ENCODE data around the gene TRIP10.
"Not testable (repeated sequence)": the region's sequence is repeated elsewhere in the genome, so short reads cannot be mapped to it uniquely, and the experiment has no call there.

TRIP10 gene

DNA sequence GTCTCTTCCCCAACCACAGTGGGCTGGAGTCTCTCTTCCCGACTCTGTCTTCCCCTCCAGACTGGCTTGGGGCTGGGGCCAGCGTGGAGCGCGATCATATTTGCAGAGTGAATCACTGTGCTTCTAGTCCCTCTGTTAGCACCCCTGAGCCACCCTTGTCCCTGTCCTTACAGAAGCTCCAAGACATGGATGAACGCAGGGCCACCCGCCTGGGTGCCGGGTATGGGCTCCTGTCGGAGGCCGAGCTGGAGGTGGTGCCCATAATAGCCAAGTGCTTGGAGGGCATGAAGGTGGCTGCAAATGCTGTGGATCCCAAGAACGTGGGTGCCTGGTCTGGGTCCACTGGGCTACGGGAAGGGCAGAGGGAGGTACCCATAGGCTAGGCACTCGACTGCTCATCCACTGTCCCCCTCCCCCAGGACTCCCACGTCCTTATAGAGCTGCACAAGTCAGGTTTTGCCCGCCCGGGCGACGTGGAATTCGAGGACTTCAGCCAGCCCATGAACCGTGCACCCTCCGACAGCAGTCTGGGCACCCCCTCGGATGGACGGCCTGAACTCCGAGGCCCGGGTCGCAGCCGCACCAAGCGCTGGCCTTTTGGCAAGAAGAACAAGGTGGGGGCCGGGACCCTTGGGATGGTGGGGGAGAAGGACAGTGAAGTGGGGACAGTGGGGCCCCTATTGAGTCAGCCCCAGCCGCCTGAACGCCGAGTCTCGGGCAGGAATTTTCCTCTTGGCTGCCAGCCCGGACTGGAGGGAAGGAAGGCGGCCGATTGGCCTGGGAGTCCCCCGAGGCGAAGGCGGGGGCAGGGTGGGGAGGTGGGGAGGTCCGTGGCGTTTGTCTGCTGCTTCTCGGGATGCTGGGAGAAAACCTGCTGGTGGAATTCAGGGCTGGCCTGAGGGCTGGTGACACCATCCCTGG, 5.2 kb downstream of the TRIP10 start:
- no peaks in the 10 kb centered on the region for H3K9me3 ChIP-seq (ENCODE audit: control insufficient read depth, low read length)
- peak overlapping the region; percentile 72 for H3K27ac ChIP-seq (ENCODE audit: low read depth, low read length, severe bottlenecking)
- no peak overlapping the region for H3K4me3 ChIP-seq (ENCODE audit: extremely low read depth, insufficient read depth, low read length, poor library complexity, severe bottlenecking)
- H3K36me3 ChIP-seq (ENCODE audit: control insufficient read depth, insufficient read depth, low read length), result peaks cover 74% of the 10 kb centered on the region
- peaks cover 28% of the 10 kb centered on the region for H3K4me1 ChIP-seq (ENCODE audit: control insufficient read depth, insufficient read depth, low read length, poor library complexity, severe bottlenecking)
- WGBS, 2 experiments (ENCODE audit: insufficient coverage in 2 of 2), result 75 to 80% methylated on average over 37 to 38 of the region's 41 CpGs

- peaks cover 87% of the 10 kb centered on the region for H3K36me3 ChIP-seq (ENCODE audit: control insufficient read depth, insufficient read depth, low read length)
- 94% methylated on average over 10 to 12 of the region's 24 CpGs for WGBS, 2 experiments (ENCODE audit: insufficient coverage in 2 of 2)
- H3K9me3 ChIP-seq (ENCODE audit: control insufficient read depth, low read length), result no peaks in the 10 kb centered on the region
- H3K4me3 ChIP-seq (ENCODE audit: extremely low read depth, insufficient read depth, low read length, poor library complexity, severe bottlenecking), result no peak overlapping the region
- no peak overlapping the region for H3K27ac ChIP-seq (ENCODE audit: low read depth, low read length, severe bottlenecking)
- H3K4me1 ChIP-seq (ENCODE audit: control insufficient read depth, insufficient read depth, low read length, poor library complexity, severe bottlenecking), result peaks cover 28% of the 10 kb centered on the region
Observed at GRCh38 chr19:6745965-6746364, 6.5 kb downstream of the TRIP10 start.

- peaks cover 94% of the 10 kb centered on the region for H3K36me3 ChIP-seq (ENCODE audit: control insufficient read depth, insufficient read depth, low read length)
- H3K27ac ChIP-seq (ENCODE audit: low read depth, low read length, severe bottlenecking); H3K4me3 ChIP-seq (ENCODE audit: extremely low read depth, insufficient read depth, low read length, poor library complexity, severe bottlenecking); H3K9me3 ChIP-seq (ENCODE audit: control insufficient read depth, low read length): not testable (repeated sequence)
- WGBS, 2 experiments (ENCODE audit: insufficient coverage in 2 of 2), result 96 to 97% methylated on average over 9 to 10 of the region's 10 CpGs
- H3K4me1 ChIP-seq (ENCODE audit: control insufficient read depth, insufficient read depth, low read length, poor library complexity, severe bottlenecking), result peaks cover 17% of the 10 kb centered on the region
Observed at GRCh38 chr19:6748543-6748942, 9.1 kb downstream of the TRIP10 start.

- 96 to 97% methylated on average over 15 to 17 of the region's 20 CpGs for WGBS, 2 experiments (ENCODE audit: insufficient coverage in 2 of 2)
- peaks cover 3% of the 10 kb centered on the region for H3K4me1 ChIP-seq (ENCODE audit: control insufficient read depth, insufficient read depth, low read length, poor library complexity, severe bottlenecking)
Observed at GRCh38 chr19:6750062-6750461, 10.6 kb downstream of the TRIP10 start.

DNA sequence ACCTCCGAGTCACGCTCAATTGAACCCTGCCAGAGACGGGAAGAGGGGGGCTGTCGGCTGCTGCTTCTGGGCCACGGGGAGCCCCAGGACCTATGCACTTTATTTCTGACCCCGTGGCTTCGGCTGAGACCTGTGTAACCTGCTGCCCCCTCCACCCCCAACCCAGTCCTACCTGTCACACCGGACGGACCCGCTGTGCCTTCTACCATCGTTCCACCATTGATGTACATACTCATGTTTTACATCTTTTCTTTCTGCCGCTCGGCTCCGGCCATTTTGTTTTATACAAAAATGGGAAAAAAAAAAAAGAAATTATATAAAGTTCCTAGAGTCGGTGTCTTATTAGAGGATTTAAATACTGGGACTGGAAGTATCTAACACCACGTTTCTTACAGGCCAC, 11.7 kb downstream of the TRIP10 start:
- no peak overlapping the region for H3K4me3 ChIP-seq (ENCODE audit: extremely low read depth, insufficient read depth, low read length, poor library complexity, severe bottlenecking)
- no peaks in the 10 kb centered on the region for H3K9me3 ChIP-seq (ENCODE audit: control insufficient read depth, low read length)
- H3K36me3 ChIP-seq (ENCODE audit: control insufficient read depth, insufficient read depth, low read length), result peaks cover 76% of the 10 kb centered on the region
- no peak overlapping the region for H3K27ac ChIP-seq (ENCODE audit: low read depth, low read length, severe bottlenecking)
- 95 to 97% methylated on average over 11 to 12 of the region's 16 CpGs for WGBS, 2 experiments (ENCODE audit: insufficient coverage in 2 of 2)
- no peaks in the 10 kb centered on the region for H3K4me1 ChIP-seq (ENCODE audit: control insufficient read depth, insufficient read depth, low read length, poor library complexity, severe bottlenecking)

More at GRCh38 chr19:6750062-6750461, 10.6 kb downstream of the TRIP10 start:
- no peaks in the 10 kb centered on the region for H3K9me3 ChIP-seq (ENCODE audit: control insufficient read depth, low read length)
- H3K27ac ChIP-seq (ENCODE audit: low read depth, low read length, severe bottlenecking), result no peak overlapping the region
- peaks cover 85% of the 10 kb centered on the region for H3K36me3 ChIP-seq (ENCODE audit: control insufficient read depth, insufficient read depth, low read length)
- H3K4me3 ChIP-seq (ENCODE audit: extremely low read depth, insufficient read depth, low read length, poor library complexity, severe bottlenecking), result no peak overlapping the region

- peaks cover 62% of the 10 kb centered on the region for H3K36me3 ChIP-seq (ENCODE audit: control insufficient read depth, insufficient read depth, low read length)
- H3K4me3 ChIP-seq (ENCODE audit: extremely low read depth, insufficient read depth, low read length, poor library complexity, severe bottlenecking), result no peak overlapping the region
- no peaks in the 10 kb centered on the region for H3K4me1 ChIP-seq (ENCODE audit: control insufficient read depth, insufficient read depth, low read length, poor library complexity, severe bottlenecking)
- H3K27ac ChIP-seq (ENCODE audit: low read depth, low read length, severe bottlenecking), result no peak overlapping the region
- 89 to 94% methylated on average over 28 to 41 of the region's 50 CpGs for WGBS, 2 experiments (ENCODE audit: insufficient coverage in 2 of 2)
- H3K9me3 ChIP-seq (ENCODE audit: control insufficient read depth, low read length), result no peaks in the 10 kb centered on the region
Observed at GRCh38 chr19:6752256-6753177, 13.0 kb downstream of the TRIP10 start.

GRCh38 chr19:6753178-6754031, 13.9 kb downstream of the TRIP10 start:
- Histone ChIP-seq H3K4me3 (ENCODE audit: extremely low read depth, insufficient read depth, low read length, poor library complexity, severe bottlenecking) (no peak overlapping the region), H3K4me1 (ENCODE audit: control insufficient read depth, insufficient read depth, low read length, poor library complexity, severe bottlenecking) (no peaks in the 10 kb centered on the region), H3K9me3 (ENCODE audit: control insufficient read depth, low read length) (no peaks in the 10 kb centered on the region), H3K27ac (ENCODE audit: low read depth, low read length, severe bottlenecking) (no peak overlapping the region), H3K36me3 (ENCODE audit: control insufficient read depth, insufficient read depth, low read length) (peaks cover 54% of the 10 kb centered on the region)
- 86 to 89% methylated on average over 42 to 50 of the region's 50 CpGs for WGBS, 2 experiments (ENCODE audit: insufficient coverage in 2 of 2)

- no peak overlapping the region for H3K4me3 ChIP-seq (ENCODE audit: extremely low read depth, insufficient read depth, low read length, poor library complexity, severe bottlenecking)
- 97% methylated on average over 19 to 22 of the region's 22 CpGs for WGBS, 2 experiments (ENCODE audit: insufficient coverage in 2 of 2)
- H3K27ac ChIP-seq (ENCODE audit: low read depth, low read length, severe bottlenecking), result no peak overlapping the region
- no peaks in the 10 kb centered on the region for H3K4me1 ChIP-seq (ENCODE audit: control insufficient read depth, insufficient read depth, low read length, poor library complexity, severe bottlenecking)
- peaks cover 46% of the 10 kb centered on the region for H3K36me3 ChIP-seq (ENCODE audit: control insufficient read depth, insufficient read depth, low read length)
- H3K9me3 ChIP-seq (ENCODE audit: control insufficient read depth, low read length), result no peaks in the 10 kb centered on the region
Observed at GRCh38 chr19:6754136-6754535, 14.7 kb downstream of the TRIP10 start.

DNA sequence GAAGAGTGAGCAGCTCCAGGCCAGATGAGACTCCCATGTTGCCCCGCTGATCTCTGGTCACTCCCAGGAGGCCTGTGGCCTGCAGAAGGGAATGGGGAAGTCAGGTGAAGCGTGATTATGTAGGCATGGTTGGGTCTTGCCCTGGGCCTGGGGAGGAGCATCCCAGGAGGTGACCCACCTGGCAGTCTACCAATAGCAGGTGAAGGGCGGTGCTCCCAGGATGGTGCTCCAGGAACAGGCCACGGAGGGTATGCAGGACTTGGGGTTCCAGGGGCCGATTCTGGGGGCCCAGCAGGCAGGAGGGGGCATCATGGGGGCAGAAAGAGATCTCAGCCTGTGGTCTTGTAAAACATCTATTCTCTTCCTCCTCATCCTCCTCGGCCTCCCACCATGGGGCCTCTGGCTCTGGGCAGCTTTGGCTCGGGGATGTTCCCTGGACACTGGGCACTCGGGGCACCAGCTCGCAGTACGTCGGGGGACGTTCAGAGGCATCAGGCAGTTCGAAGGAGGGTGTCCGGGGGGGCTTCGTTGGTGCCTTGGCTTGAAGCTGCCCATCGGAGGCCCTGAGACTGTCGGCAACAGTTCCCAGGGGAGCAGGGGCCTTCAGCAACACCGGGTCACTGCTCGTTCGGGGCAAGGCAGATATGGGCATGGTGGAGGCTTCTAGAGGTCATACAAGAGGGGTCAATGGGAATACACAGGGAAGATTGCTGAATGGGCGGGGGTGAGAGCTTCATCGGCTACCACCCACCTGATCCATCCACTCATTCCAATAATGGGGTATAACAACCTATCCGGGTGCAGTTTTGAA, 15.4 kb downstream of the TRIP10 start:
- H3K4me3 ChIP-seq (ENCODE audit: extremely low read depth, insufficient read depth, low read length, poor library complexity, severe bottlenecking), result no peak overlapping the region
- H3K36me3 ChIP-seq (ENCODE audit: control insufficient read depth, insufficient read depth, low read length), result peaks cover 39% of the 10 kb centered on the region
- H3K27ac ChIP-seq (ENCODE audit: low read depth, low read length, severe bottlenecking), result no peak overlapping the region
- 96 to 97% methylated on average over 15 to 18 of the region's 23 CpGs for WGBS, 2 experiments (ENCODE audit: insufficient coverage in 2 of 2)
- H3K9me3 ChIP-seq (ENCODE audit: control insufficient read depth, low read length), result no peaks in the 10 kb centered on the region
- no peaks in the 10 kb centered on the region for H3K4me1 ChIP-seq (ENCODE audit: control insufficient read depth, insufficient read depth, low read length, poor library complexity, severe bottlenecking)
